Body of pancreas (tissue), 4 donors: ENCODE results near the gene SMR3B. TPM values are rescaled to one million over a fixed set of nuclear protein-coding genes. Genes with fewer than 3 reads are reported as not detected.

Experiments used
- ATAC-seq: fragments of 150-250 bp; one replicate; pipeline ENCODE4 v1.9.1; 2016
- DNase-seq, 4 donors: peaks; one replicate each; pipeline ENCODE4 v3.0.0-alpha.2; 2019
- H3K27ac ChIP-seq, 4 donors: fragments of 200-600 bp; sonication (generic); 1 replicate in 3 of 4; 2 replicates in 1 of 4; pipeline versions ENCODE4 v1.5.1 to v1.6.1; 2016 to 2019; ENCODE audit warnings: mild to moderate bottlenecking in 1 of 4, mixed read lengths in 1 of 4, moderate library complexity in 1 of 4
- H3K27me3 ChIP-seq, 2 donors: fragments of 200-600 bp; sonication (generic); one replicate each; pipeline ENCODE4 v1.6.0; 2016; ENCODE audit warnings: mild to moderate bottlenecking in 1 of 2
- H3K36me3 ChIP-seq, 2 donors: fragments of 200-600 bp; sonication (generic); replicated peaks in 1 of 2; 2 replicates each; pipeline ENCODE4 v1.5.1; 2016; ENCODE audit warnings: low read depth in 2 of 2; ENCODE audit not compliant: insufficient read depth in 1 of 2
- H3K4me1 ChIP-seq: fragments of 200-600 bp; sonication (generic); one replicate; pipeline ENCODE4 v1.6.0; 2016
- H3K4me3 ChIP-seq, 2 donors: fragments of 200-600 bp; sonication (generic); 1 replicate in 1 of 2; 2 replicates in 1 of 2; pipeline ENCODE4 v1.5.1; 2016 to 2019
- H3K9me3 ChIP-seq, 3 donors: fragments of 200-600 bp; sonication (generic); 1 replicate in 2 of 3; 2 replicates in 1 of 3; pipeline ENCODE4 v1.5.1; 2016
- CTCF ChIP-seq, 7 experiments: fragments of 450-650 bp in 4 of 7; fragments of 200-600 bp in 3 of 7; sonication (generic) in 3 of 7; IDR thresholded peaks; one replicate each; pipeline ENCODE4 v1.5.1; 2016 to 2019; ENCODE audit warnings: antibody characterized with exemption in 7 of 7
- POLR2A ChIP-seq, 3 donors: fragments of 450-650 bp; IDR thresholded peaks; one replicate each; pipeline ENCODE4 v1.6.1; 2016; ENCODE audit warnings: antibody characterized with exemption in 3 of 3, mild to moderate bottlenecking in 2 of 3
- WGBS, 2 donors: methylation state at CpG; one replicate each; pipeline ENCODE4 v1.1.5; 2017; 5-methylcytosine and 5-hydroxymethylcytosine counted together
- intact Hi-C: fragments of 100-400 bp; cut with DNase I; formaldehyde crosslinking; loops from one replicate; pipeline ENCODE4 v1.15.1; 2023
- total RNA-seq, 2 donors: library from RNA; depleted of rRNA; stranded (reverse); fragments of >200 nt; gene quantifications; one replicate each; pipeline ENCODE4 v1.1.0, GENCODE V29; 2016

SMR3B gene
- total RNA-seq, 2 donors from 2014 or later, result not detected

GRCh38 chr4:70399319-70399718 lies 16.4 kb downstream of the SMR3B start:
- H3K27ac ChIP-seq, result no peak overlapping the region
- no peaks in the 10 kb centered on the region for H3K27me3 ChIP-seq
- no peaks in the 10 kb centered on the region for H3K36me3 ChIP-seq
- DNase-seq (no peak), ATAC-seq (no peak)
- TF ChIP-seq POLR2A (IDR thresholded peaks at IDR 0.05), result no peak
- no peak for TF ChIP-seq CTCF (IDR thresholded peaks at IDR 0.05)
- intact Hi-C loops, result no loop called here
- no peak overlapping the region for H3K4me3 ChIP-seq
- WGBS, 2 donors, result 84 to 92% methylated on average over 1 of the region's 1 CpG
- no peaks in the 10 kb centered on the region for H3K4me1 ChIP-seq
- no peaks in the 10 kb centered on the region for H3K9me3 ChIP-seq

- no peaks in the 10 kb centered on the region for H3K27me3 ChIP-seq
- intact Hi-C loops, result no loop called here
- 63 to 83% methylated on average over 1 of the region's 1 CpG for WGBS, 2 donors
- no peaks in the 10 kb centered on the region for H3K9me3 ChIP-seq
- no peak for ATAC-seq
- no peaks in the 10 kb centered on the region for H3K36me3 ChIP-seq
- H3K4me3 ChIP-seq, result no peak overlapping the region
- TF ChIP-seq CTCF (IDR thresholded peaks at IDR 0.05) (no peak), POLR2A (IDR thresholded peaks at IDR 0.05) (no peak)
- H3K4me1 ChIP-seq, result no peaks in the 10 kb centered on the region
- DNase-seq, result no peak
- no peak overlapping the region for H3K27ac ChIP-seq
Measured at GRCh38 chr4:70402762-70403161, 19.8 kb downstream of the SMR3B start.

GRCh38 chr4:70405765-70406164 lies 22.8 kb downstream of the SMR3B start:
- no peaks in the 10 kb centered on the region for H3K36me3 ChIP-seq
- ATAC-seq (no peak), DNase-seq (no peak)
- no peaks in the 10 kb centered on the region for H3K27me3 ChIP-seq
- no peaks in the 10 kb centered on the region for H3K9me3 ChIP-seq
- H3K27ac ChIP-seq, result no peak overlapping the region
- no peaks in the 10 kb centered on the region for H3K4me1 ChIP-seq
- intact Hi-C loops, result no loop called here
- TF ChIP-seq POLR2A (IDR thresholded peaks at IDR 0.05), result no peak
- TF ChIP-seq CTCF (IDR thresholded peaks at IDR 0.05), result no peak
- 42 to 47% methylated on average over 6 of the region's 6 CpGs for WGBS, 2 donors
- no peak overlapping the region for H3K4me3 ChIP-seq

GRCh38 chr4:70425306-70425705 lies 42.4 kb downstream of the SMR3B start:
- WGBS, 2 donors, result 73 to 85% methylated on average over 1 of the region's 1 CpG
- DNase-seq (no peak), ATAC-seq (no peak)
- no peaks in the 10 kb centered on the region for H3K27me3 ChIP-seq
- TF ChIP-seq POLR2A (IDR thresholded peaks at IDR 0.05) (no peak), CTCF (IDR thresholded peaks at IDR 0.05) (no peak)
- H3K36me3 ChIP-seq, result no peaks in the 10 kb centered on the region
- H3K4me1 ChIP-seq, result no peaks in the 10 kb centered on the region
- intact Hi-C loops, result no loop called here
- no peak overlapping the region for H3K27ac ChIP-seq
- no peaks in the 10 kb centered on the region for H3K9me3 ChIP-seq
- no peak overlapping the region for H3K4me3 ChIP-seq

- ATAC-seq (no peak), DNase-seq (no peak)
- intact Hi-C loops, result no loop called here
- Histone ChIP-seq H3K27me3 (no peaks in the 10 kb centered on the region), H3K27ac (no peak overlapping the region), H3K4me3 (no peak overlapping the region), H3K4me1 (no peaks in the 10 kb centered on the region), H3K36me3 (no peaks in the 10 kb centered on the region), H3K9me3 (no peaks in the 10 kb centered on the region)
- TF ChIP-seq CTCF (IDR thresholded peaks at IDR 0.05) (no peak), POLR2A (IDR thresholded peaks at IDR 0.05) (no peak)
Measured at GRCh38 chr4:70426789-70427188, 43.9 kb downstream of the SMR3B start.
